GM12891 (cell line): ENCODE data around the gene ATP5ME.
"Not testable (repeated sequence)": the region's sequence is repeated elsewhere in the genome, so short reads cannot be mapped to it uniquely, and the experiment has no call there.

Source experiments
- DNase-seq: peaks from one replicate; pipeline ENCODE4 v3.0.0; 2011; ENCODE audit warnings: low spot score; ENCODE audit not compliant: insufficient read length
- FAIRE-seq: peaks from 2 replicates; lab custom pipeline; 2011; peaks lifted over from hg19 to GRCh38; lab: Jason Lieb, UNC
- PAX5 ChIP-seq: IDR thresholded peaks from 2 replicates; pipeline ENCODE4 v1.6.1; 2011; ENCODE audit warnings: low read length, moderate library complexity, mild to moderate bottlenecking; ENCODE audit not compliant: insufficient read depth, severe bottlenecking
- POLR2A ChIP-seq: IDR thresholded peaks from 2 replicates; pipeline ENCODE4 v1.6.1; 2011; ENCODE audit warnings: low read depth, low read length, control low read depth
- POLR2AphosphoS5 ChIP-seq: IDR thresholded peaks from 2 replicates; pipeline ENCODE4 v1.6.1; 2011; ENCODE audit warnings: low read depth, low read length, control low read depth
- POU2F2 ChIP-seq: IDR thresholded peaks from 2 replicates; pipeline ENCODE4 v1.6.1; 2011; ENCODE audit warnings: low read depth, mild to moderate bottlenecking, control low read depth, low read length, moderate library complexity
- SPI1 ChIP-seq: IDR thresholded peaks from 2 replicates; pipeline ENCODE4 v1.6.1; 2011; ENCODE audit warnings: low read depth, low read length, control low read depth
- TAF1 ChIP-seq: IDR thresholded peaks from 2 replicates; pipeline ENCODE4 v1.6.1; 2011; ENCODE audit warnings: low read depth, low read length, control low read depth

Gene ATP5ME

DNA sequence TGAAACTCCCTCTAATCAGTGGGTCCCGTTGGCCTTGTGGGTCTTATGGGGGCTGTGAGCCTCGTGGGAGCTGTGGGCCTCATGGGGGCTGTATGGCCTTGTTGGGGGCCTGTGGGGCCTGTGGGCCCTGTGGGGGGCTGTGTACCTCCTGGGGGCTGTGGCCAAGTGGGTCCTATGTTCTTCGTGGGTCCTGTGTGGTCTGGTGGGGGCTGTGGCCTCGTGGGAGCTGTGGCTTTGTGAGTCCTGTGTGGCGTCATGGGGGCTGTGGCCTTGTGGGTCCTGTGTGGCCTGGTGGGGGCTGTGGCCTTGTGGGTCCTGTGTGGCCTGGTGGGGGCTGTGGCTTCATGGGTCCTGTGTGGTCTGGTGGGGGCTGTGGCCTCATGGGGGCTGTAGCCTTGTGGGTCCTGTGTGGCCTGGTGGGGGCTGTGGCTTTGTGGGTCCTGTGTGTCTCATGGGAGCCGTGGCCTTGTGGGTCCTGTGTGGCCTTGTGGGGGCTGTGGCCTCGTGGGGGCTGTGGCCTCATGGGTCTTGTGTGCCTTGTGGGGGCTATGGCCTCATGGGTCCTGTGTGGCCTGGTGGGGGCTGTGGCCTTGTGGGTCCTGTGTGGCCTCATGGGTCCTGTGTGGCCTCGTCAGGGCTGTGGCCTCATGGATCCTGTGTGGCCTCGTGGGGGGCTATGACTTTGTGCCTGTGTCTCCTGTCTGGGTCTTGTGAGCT lies 39.0 kb upstream of the ATP5ME start:
- FAIRE-seq (no peak), DNase-seq (no peak)
- TF ChIP-seq POLR2A = no peak
- TF ChIP-seq POLR2AphosphoS5 = no peak
- no peak for TF ChIP-seq POU2F2
- TF ChIP-seq TAF1 = no peak
- TF ChIP-seq PAX5 = no peak
- TF ChIP-seq SPI1 = no peak

- TF ChIP-seq POU2F2 = no peak
- TF ChIP-seq PAX5 = no peak
- no peak for TF ChIP-seq POLR2A
- TF ChIP-seq POLR2AphosphoS5 = no peak
- TF ChIP-seq TAF1 = no peak
- TF ChIP-seq SPI1 = no peak
These were observed 38.0 kb upstream of the ATP5ME start for GRCh38 chr4:712093-712492.

DNA sequence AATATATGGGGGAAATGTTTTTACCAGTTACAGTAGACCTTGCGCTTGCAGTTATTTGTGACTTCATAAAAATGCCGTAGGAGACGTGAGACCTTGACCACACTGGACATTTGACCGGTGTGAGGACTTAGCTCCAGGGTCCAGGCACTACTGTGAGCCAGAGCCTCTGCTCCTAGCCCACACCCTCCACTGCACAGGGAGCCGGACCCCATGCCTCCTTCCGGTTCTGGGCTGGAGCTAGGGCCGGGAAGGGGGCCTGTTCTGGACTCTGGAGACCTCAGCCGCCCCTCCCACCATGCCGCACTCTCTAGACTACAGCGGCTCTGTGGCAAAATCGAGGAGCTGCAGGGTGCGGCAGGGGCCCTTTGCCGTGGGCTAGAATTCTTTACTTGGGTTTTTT lies 36.8 kb upstream of the ATP5ME start:
- DNase-seq (no peak), FAIRE-seq (no peak)
- TF ChIP-seq TAF1 = no peak
- no peak for TF ChIP-seq SPI1
- no peak for TF ChIP-seq PAX5
- no peak for TF ChIP-seq POLR2A
- no peak for TF ChIP-seq POU2F2
- no peak for TF ChIP-seq POLR2AphosphoS5

More at GRCh38 chr4:712093-712492, 38.0 kb upstream of the ATP5ME start:
- FAIRE-seq (no peak), DNase-seq (no peak)

DNA sequence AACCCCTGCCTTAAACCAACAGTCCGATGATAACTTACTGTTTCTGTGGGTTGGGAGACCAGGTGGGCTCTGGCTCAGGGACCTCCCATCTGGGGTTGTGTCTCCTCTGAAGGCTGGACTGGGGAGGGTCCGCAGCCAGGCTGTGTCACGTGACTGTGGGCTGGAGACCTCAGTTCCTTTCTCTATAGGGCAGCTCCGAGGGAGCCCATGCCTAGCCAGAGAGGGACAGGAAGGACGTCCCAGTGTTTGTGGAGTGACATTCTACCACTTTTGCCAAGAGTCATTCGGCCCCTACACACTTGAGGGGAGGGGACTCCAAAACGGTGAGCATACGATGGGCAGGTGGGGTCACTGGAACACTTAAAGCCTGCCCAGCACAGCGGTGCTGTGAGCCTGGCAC lies 36.0 kb upstream of the ATP5ME start:
- FAIRE-seq (no peak), DNase-seq (no peak)
- no peak for TF ChIP-seq SPI1
- TF ChIP-seq POLR2A = no peak
- TF ChIP-seq TAF1 = no peak

DNA sequence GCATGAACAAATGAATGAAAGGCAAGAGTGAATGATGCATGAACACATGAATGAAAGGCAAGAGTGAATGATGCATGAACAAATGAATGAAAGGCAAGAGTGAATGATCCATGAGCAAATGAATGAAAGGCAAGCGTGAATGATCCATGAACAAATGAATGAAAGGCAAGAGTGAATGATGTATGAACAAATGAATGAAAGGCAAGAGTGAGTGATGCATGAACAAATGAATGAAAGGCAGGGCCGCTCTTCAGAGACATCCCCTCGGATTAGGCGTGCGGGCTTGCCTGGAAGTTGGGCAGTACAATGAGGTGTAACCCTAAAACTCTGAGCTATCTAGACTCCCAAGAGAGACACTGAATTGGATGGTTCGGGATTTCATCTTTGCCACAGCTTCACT lies 35.3 kb upstream of the ATP5ME start:
- TF ChIP-seq POU2F2 (no peak), PAX5 (no peak), TAF1 (no peak), POLR2A (no peak), POLR2AphosphoS5 (no peak), SPI1 (no peak)
- DNase-seq = no peak
- no peak for FAIRE-seq

GRCh38 chr4:708631-708933 lies 34.5 kb upstream of the ATP5ME start:
- TF ChIP-seq POLR2A (no peak), POU2F2 (no peak), PAX5 (no peak), POLR2AphosphoS5 (no peak), TAF1 (no peak), SPI1 (no peak)
- no peak for DNase-seq
- no peak for FAIRE-seq

DNA sequence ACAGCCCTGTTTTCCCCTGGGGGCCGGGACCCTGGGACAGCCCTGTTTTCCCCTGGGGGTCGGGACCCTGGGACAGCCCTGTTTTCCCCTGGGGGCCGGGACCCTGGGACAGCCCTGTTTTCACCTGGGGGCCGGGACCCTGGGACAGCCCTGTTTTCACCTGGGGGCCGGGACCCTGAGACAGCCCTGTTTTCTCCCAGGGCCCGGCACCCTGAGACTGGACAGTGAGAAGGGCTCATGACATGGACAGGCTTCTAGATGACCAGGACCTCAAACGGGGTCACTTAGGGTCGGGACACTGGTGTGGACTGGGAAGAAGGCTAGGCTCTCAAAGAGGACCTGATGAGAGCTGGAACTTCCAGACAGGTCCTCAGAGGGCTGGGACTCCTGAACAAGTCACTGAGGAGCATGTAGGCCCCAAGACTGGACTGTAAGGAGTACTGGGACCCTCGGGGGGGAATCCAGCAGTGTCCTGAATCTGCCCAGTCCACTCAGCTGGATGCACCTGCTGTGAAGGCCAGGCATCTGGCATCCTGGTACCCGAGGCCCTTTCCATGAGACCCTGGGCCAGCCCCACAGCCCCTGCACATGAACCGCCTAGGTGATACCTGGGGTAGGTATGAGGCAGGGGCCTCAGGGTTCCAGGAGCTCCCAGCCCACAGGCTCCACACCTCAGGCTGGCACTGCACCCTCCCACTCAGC lies 34.0 kb upstream of the ATP5ME start:
- TF ChIP-seq SPI1 (no peak), POU2F2 (no peak), PAX5 (no peak), POLR2A (no peak), TAF1 (no peak), POLR2AphosphoS5 (no peak)
- FAIRE-seq (no peak), DNase-seq (no peak)

GRCh38 chr4:706834-707598 lies 32.9 kb upstream of the ATP5ME start:
- TF ChIP-seq PAX5 (no peak), POLR2A (no peak)
- DNase-seq (no peak), FAIRE-seq (no peak)

- FAIRE-seq, DNase-seq: not testable (repeated sequence)
These were observed 32.1 kb upstream of the ATP5ME start for GRCh38 chr4:706083-706633.

- TF ChIP-seq SPI1 (no peak), POLR2AphosphoS5 (no peak), POU2F2 (no peak), TAF1 (no peak), POLR2A (no peak), PAX5 (no peak)
- FAIRE-seq = peak; percentile 100
These were observed 31.4 kb upstream of the ATP5ME start, which contains the start of gene PCGF3 for GRCh38 chr4:705278-706082. TSS of gene PCGF3 (plus strand) at chr4:705832. CDS start at chr4:733681, 27,849 bp downstream.

More at GRCh38 chr4:705278-706082, 31.4 kb upstream of the ATP5ME start, which contains the start of gene PCGF3:
- peak; percentile 100 for DNase-seq
